Activated effector memory CD4-positive, alpha-beta T cell treated with Interleukin-2 at 50 U/mL for 16 hours (primary cell): ENCODE results near the gene PMM2.
"Not testable (repeated sequence)": the region's sequence is repeated elsewhere in the genome, so short reads cannot be mapped to it uniquely, and the experiment has no call there.

ENCODE experiments used
- DNase-seq: peaks from one replicate; pipeline ENCODE4 v3.0.0-alpha.2; 2020

Gene PMM2

GRCh38 chr16:8785408-8785807 is 12.2 kb upstream of the PMM2 start:
- no peak for DNase-seq

GRCh38 chr16:8786316-8786715 is 11.3 kb upstream of the PMM2 start:
- DNase-seq, result not testable (repeated sequence)

GRCh38 chr16:8788578-8789172 is 9.0 kb upstream of the PMM2 start:
- no peak for DNase-seq

- DNase-seq, result no peak
Observed at GRCh38 chr16:8795091-8795490, 2.5 kb upstream of the PMM2 start.

GRCh38 chr16:8795818-8796217 is 1.8 kb upstream of the PMM2 start:
- no peak for DNase-seq

- no peak for DNase-seq
Observed at GRCh38 chr16:8796469-8797363, 923 bp upstream of the PMM2 start.

GRCh38 chr16:8798174-8798527 is 512 bp downstream of the PMM2 start:
- DNase-seq, result no peak

GRCh38 chr16:8798535-8799157 is 1.0 kb downstream of the PMM2 start:
- no peak for DNase-seq

- DNase-seq, result no peak
Observed at GRCh38 chr16:8801701-8802100, 4.1 kb downstream of the PMM2 start.

- DNase-seq, result not testable (repeated sequence)
Observed at GRCh38 chr16:8803733-8804132, 6.1 kb downstream of the PMM2 start.

- DNase-seq, result no peak
Observed at GRCh38 chr16:8804313-8804712, 6.7 kb downstream of the PMM2 start.

GRCh38 chr16:8806272-8806983 is 8.8 kb downstream of the PMM2 start:
- DNase-seq, result no peak

GRCh38 chr16:8807189-8807588 is 9.6 kb downstream of the PMM2 start:
- no peak for DNase-seq

- no peak for DNase-seq
Observed at GRCh38 chr16:8808009-8808408, 10.4 kb downstream of the PMM2 start.

GRCh38 chr16:8808613-8809353 is 11.1 kb downstream of the PMM2 start:
- DNase-seq, result no peak

- no peak for DNase-seq
Observed at GRCh38 chr16:8812162-8812843, 14.7 kb downstream of the PMM2 start.

GRCh38 chr16:8814095-8814806 is 16.6 kb downstream of the PMM2 start:
- DNase-seq, result no peak

- DNase-seq, result no peak
Observed at GRCh38 chr16:8816967-8817655, 19.5 kb downstream of the PMM2 start.

GRCh38 chr16:8818504-8819270 is 21.0 kb downstream of the PMM2 start:
- DNase-seq, result no peak
